Fibroblast of villous mesenchyme (primary cell): ENCODE measurements around the gene ABCA4. TPM values are rescaled to one million over a fixed set of nuclear protein-coding genes. Genes with fewer than 3 reads are reported as not detected.

ENCODE experiments used
- DNase-seq: peaks from one replicate; pipeline ENCODE4 v3.0.0-alpha.2; 2010; ENCODE audit warnings: low read depth
- H3K4me3 ChIP-seq: 2 replicates; pipeline ENCODE4 v1.5.1; 2011; ENCODE audit warnings: low read depth, mild to moderate bottlenecking, low read length
- total RNA-seq: library from RNA; depleted of rRNA; stranded (reverse); fragments of >200 nt; gene quantifications from 2 replicates; pipeline ENCODE4 v1.2.3, GENCODE V29; 2012
- TF ChIP-seq, protein P1 (sequence below): IDR thresholded peaks from 2 replicates; pipeline ENCODE4 v1.5.1; 2012; ENCODE audit warnings: low read depth, mild to moderate bottlenecking, low read length; ENCODE audit not compliant: insufficient read depth

The ABCA4 gene
- total RNA-seq, 1 donor: 0.43 TPM

DNA sequence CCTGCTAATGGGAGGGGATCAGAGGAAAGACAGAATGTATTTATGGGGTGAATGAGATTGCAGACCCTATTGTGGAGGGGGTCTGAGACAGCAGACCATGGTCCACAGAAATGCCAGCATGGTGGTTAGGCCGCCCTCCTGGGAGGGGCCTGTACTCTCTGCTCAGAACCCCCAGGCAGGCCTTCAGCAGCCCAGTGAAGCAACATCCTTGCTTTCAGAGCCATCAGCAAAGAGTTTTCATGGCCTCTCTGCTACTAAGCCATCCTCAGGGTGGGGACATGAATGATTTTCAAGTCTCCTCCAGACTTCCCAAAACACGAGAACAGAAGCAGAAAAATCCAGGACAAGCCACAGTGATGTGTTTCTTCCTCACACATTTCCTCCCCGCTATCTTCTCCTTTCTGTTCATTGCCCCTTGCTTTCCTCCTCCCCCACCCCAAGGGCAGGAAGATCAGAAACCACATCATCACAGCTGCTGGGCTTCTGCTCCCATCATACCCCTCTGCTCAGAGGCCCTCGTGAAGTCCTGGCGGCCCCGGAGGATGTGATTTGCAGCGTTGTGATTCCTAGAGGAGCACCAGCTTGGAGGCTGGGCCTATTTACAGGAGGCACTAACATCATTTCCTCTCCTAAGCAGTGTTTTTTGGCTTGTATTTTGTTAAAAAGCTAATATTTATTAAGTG is 48.0 kb downstream of the ABCA4 start:
- TF ChIP-seq, protein P1, sequence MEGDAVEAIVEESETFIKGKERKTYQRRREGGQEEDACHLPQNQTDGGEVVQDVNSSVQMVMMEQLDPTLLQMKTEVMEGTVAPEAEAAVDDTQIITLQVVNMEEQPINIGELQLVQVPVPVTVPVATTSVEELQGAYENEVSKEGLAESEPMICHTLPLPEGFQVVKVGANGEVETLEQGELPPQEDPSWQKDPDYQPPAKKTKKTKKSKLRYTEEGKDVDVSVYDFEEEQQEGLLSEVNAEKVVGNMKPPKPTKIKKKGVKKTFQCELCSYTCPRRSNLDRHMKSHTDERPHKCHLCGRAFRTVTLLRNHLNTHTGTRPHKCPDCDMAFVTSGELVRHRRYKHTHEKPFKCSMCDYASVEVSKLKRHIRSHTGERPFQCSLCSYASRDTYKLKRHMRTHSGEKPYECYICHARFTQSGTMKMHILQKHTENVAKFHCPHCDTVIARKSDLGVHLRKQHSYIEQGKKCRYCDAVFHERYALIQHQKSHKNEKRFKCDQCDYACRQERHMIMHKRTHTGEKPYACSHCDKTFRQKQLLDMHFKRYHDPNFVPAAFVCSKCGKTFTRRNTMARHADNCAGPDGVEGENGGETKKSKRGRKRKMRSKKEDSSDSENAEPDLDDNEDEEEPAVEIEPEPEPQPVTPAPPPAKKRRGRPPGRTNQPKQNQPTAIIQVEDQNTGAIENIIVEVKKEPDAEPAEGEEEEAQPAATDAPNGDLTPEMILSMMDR: no peak
- DNase-seq: no peak
- H3K4me3 ChIP-seq: no peak overlapping the region

- no peak overlapping the region for H3K4me3 ChIP-seq
- TF ChIP-seq, protein P1: no peak
- DNase-seq: no peak
These were observed 49.0 kb downstream of the ABCA4 start for GRCh38 chr1:94071976-94072375.

DNA sequence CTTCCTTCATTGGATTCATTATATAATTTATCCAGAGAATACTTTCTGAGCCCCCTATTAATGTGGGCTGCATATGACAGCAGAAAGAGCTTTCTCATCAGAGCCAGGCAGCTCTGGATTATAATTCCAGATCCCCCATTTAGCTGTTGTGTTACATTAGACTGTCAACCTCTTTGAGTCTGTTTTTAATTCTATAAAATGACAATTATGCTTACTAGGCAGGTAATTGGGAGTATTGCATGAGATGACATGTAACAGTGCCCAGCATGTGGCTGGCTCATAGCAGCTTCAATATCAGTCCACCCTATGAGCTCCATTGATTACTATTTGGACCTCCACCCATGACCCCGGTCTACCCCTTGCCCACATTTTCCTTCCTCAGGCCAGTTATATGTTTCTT is 49.6 kb downstream of the ABCA4 start:
- H3K4me3 ChIP-seq: no peak overlapping the region
- TF ChIP-seq, protein P1: no peak
- DNase-seq: no peak

DNA sequence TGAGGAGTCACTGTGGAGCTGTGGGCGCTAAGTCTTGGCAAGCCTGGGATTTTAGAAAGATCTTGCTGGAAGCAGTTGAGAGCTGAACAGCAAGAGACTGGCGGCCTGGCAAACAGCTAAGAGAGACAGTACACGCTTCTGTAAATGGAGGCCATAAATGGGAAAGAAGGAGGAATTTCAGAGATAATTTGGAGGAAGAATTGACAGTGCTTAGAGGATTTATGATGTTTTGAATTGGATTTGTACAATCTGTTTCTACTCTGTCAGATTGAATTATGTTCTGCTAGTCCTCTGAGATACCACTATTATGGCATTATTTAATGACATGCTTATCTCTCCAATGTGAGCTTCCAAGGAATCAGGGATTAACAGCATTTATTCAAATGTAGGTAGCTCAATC is 50.1 kb downstream of the ABCA4 start:
- DNase-seq: no peak
- H3K4me3 ChIP-seq: no peak overlapping the region
- TF ChIP-seq, protein P1: no peak

DNA sequence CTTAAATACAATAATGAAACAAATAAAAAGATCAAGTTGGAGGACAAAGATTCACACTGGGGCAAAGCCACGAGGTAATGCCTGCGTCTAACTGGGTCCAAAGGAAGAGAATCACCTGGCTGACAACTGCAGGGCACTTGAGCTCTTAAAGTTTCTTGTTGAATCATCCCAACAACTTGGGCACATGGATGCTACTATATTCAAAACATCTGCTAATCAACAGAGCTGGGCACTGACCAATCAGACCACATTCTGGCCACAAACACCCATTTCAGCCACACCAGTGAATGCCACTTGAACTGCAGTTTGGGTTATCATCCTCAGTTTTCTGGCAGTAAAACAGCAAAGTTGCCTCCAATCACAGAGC is 51.0 kb downstream of the ABCA4 start:
- H3K4me3 ChIP-seq: no peak overlapping the region
- TF ChIP-seq, protein P1: no peak
- no peak for DNase-seq

- H3K4me3 ChIP-seq: no peak overlapping the region
- TF ChIP-seq, protein P1: no peak
- peak; percentile 67 for DNase-seq
These were observed 51.7 kb downstream of the ABCA4 start for GRCh38 chr1:94068999-94069918.
